Measurements from ENCODE around the gene FOXJ1. TPM values are rescaled to one million over a fixed set of nuclear protein-coding genes. Genes with fewer than 3 reads are reported as not detected.

The FOXJ1 gene
- total and polyA plus RNA-seq, 2 of the 4 experiments (the other 2 are of a cell fraction): 0.05 TPM; not detected in 1

GRCh38 chr17:76156662-76156991 lies 15.6 kb upstream of the FOXJ1 start:
- 60% methylated on average over 4 of the region's 8 CpGs; no CpG with 5 or more reads in 1 of the 2 experiments for WGBS, 2 experiments (ENCODE audit: extremely low coverage in 2 of 2, insufficient read length in 1 of 2)
- no peaks in the 10 kb centered on the region for H4K20me1 ChIP-seq (ENCODE audit: insufficient read depth, low read length)
- no peak overlapping the region for H3K27ac ChIP-seq (ENCODE audit: insufficient read depth, low read length)
- H2BK5ac ChIP-seq (ENCODE audit: low read depth, low read length, poor library complexity, severe bottlenecking): no peak overlapping the region
- intact Hi-C loops (cut with micrococcal nuclease): no loop called here
- H2BK20ac ChIP-seq (ENCODE audit: low read depth, low read length): no peak overlapping the region
- no peaks in the 10 kb centered on the region for H3K4me1 ChIP-seq (ENCODE audit: control insufficient read depth, insufficient read depth, low read length)
- H3K23ac ChIP-seq (ENCODE audit: low read depth, low read length): no peak overlapping the region
- no peaks in the 10 kb centered on the region; the same call in 1 of the 2 replicates for H3K9me1 ChIP-seq (ENCODE audit: insufficient read depth, low read length)
- no peak overlapping the region for H3K9ac ChIP-seq (ENCODE audit: low read depth, low read length)
- no peak overlapping the region for H3K4ac ChIP-seq (ENCODE audit: low read depth, low read length)
- H3K14ac ChIP-seq (replicated peaks; ENCODE audit: low read depth, low read length): no peak overlapping the region
- no TSS peak for BruUV-seq (replicated peaks)
- ChIA-PET POLR2A (ENCODE audit: unreplicated experiment) (no interaction called here), CTCF (no interaction called here)
- H3K27me3 ChIP-seq (ENCODE audit: control insufficient read depth, insufficient read depth, low read length): peaks cover 9% of the 10 kb centered on the region
- no peak overlapping the region for H3K18ac ChIP-seq (ENCODE audit: low read depth, low read length)
- dilution Hi-C loops (cut with HindIII; ENCODE audit: low sequenced_read_pairs, unreplicated experiment): no loop called here
- H2AK5ac ChIP-seq (ENCODE audit: low read depth, low read length): no peak overlapping the region
- no peaks in the 10 kb centered on the region for H3K9me3 ChIP-seq (ENCODE audit: control insufficient read depth, insufficient read depth, low read length)
- H2AFZ ChIP-seq (replicated peaks; ENCODE audit: low read length, poor library complexity): no peak overlapping the region
- no peak overlapping the region for H3K56ac ChIP-seq (ENCODE audit: extremely low read depth, insufficient read depth, low read length)
- in situ Hi-C loops (cut with MboI; ENCODE audit: low sequenced_read_pairs): no loop called here
- H4K91ac ChIP-seq (ENCODE audit: insufficient read depth, low read depth, low read length): no peak overlapping the region
- no peak for DNase-seq
- no peak for ATAC-seq (ENCODE audit: low read depth)
- H3K36me3 ChIP-seq (ENCODE audit: control insufficient read depth, insufficient read depth, low read length): no peaks in the 10 kb centered on the region
- H3K4me2 ChIP-seq (ENCODE audit: low read depth, low read length): no peak overlapping the region
- H3K79me1 ChIP-seq (ENCODE audit: low read depth in 1 of 2, low read length in 2 of 2): no peaks in the 10 kb centered on the region
- H4K5ac ChIP-seq (ENCODE audit: low read depth, low read length): no peak overlapping the region
- H2BK15ac ChIP-seq (ENCODE audit: low read depth, low read length): no peak overlapping the region
- H2BK120ac ChIP-seq (ENCODE audit: low read depth, low read length): no peak overlapping the region
- H3K4me3 ChIP-seq (ENCODE audit: insufficient read depth, low read depth, low read length): no peak overlapping the region
- no peak overlapping the region for H2AK9ac ChIP-seq (replicated peaks; ENCODE audit: low read depth, low read length, poor library complexity)
- TF ChIP-seq SMC3 (IDR thresholded peaks at IDR 0.05; ENCODE audit: low read depth, low read length) (no peak), MXI1 (IDR thresholded peaks at IDR 0.05; ENCODE audit: borderline replicate concordance, low read depth, low read length) (no peak), CHD1 (IDR thresholded peaks at IDR 0.05; ENCODE audit: low read depth, low read length) (no peak), USF2 (IDR thresholded peaks at IDR 0.05; ENCODE audit: low read depth, low read length) (no peak), RFX5 (IDR thresholded peaks at IDR 0.05; ENCODE audit: low read depth, low read length) (no peak), CEBPB (IDR thresholded peaks at IDR 0.05; ENCODE audit: low read depth, low read length) (no peak), POLR2A (IDR thresholded peaks at IDR 0.05; ENCODE audit: low read depth, low read length) (no peak), FOS (IDR thresholded peaks at IDR 0.05; ENCODE audit: low read depth, low read length) (no peak), NFE2L2 (IDR thresholded peaks at IDR 0.05; ENCODE audit: low read depth, low read length) (no peak), MAZ (IDR thresholded peaks at IDR 0.05; ENCODE audit: borderline replicate concordance, low read depth, low read length) (no peak), CTCF (conservative IDR thresholded peaks at IDR 0.05; ENCODE audit: low read depth, low read length) (no peak)
- no peak overlapping the region for H4K8ac ChIP-seq (ENCODE audit: low read depth in 2 of 2, low read length in 2 of 2)

Data from IMR-90 (cell line).